ENCODE results near the gene ISLR2.

Gene ISLR2

GRCh38 chr15:74109713-74110112 is 20.7 kb upstream of the ISLR2 start:
- H3K36me3 ChIP-seq (ENCODE audit: control insufficient read depth in 1 of 2, insufficient read depth in 2 of 2, low read length in 2 of 2), result no peaks in the 10 kb centered on the region
- H4K12ac ChIP-seq (ENCODE audit: low read depth, low read length), result no peak overlapping the region
- no peak overlapping the region for H3K9ac ChIP-seq (ENCODE audit: low read length)
- H3K23ac ChIP-seq (ENCODE audit: low read length), result no peak overlapping the region
- H4K8ac ChIP-seq (ENCODE audit: low read depth, low read length), result no peak overlapping the region
- no peak overlapping the region for H3K4me3 ChIP-seq (ENCODE audit: low read depth, low read length)
- DNase-seq, result peak in 1 of 2 donors; percentile 49
- no peaks in the 10 kb centered on the region for H3K4me1 ChIP-seq (ENCODE audit: control insufficient read depth in 1 of 2, insufficient read depth in 2 of 2, low read length in 2 of 2)
- H4K91ac ChIP-seq (ENCODE audit: low read depth, low read length), result no peak overlapping the region
- H3K27ac ChIP-seq (ENCODE audit: low read depth, low read length), result no peak overlapping the region
- H3K27me3 ChIP-seq (ENCODE audit: insufficient read depth, low read length), result no peaks in the 10 kb centered on the region
- H3K4me2 ChIP-seq (ENCODE audit: low read length), result no peak overlapping the region
- H3K4ac ChIP-seq (ENCODE audit: low read depth, low read length), result no peak overlapping the region
- H3K9me3 ChIP-seq (ENCODE audit: insufficient read depth, low read depth, low read length), result peaks cover 2% of the 10 kb centered on the region
- no peak overlapping the region for H2AK5ac ChIP-seq (ENCODE audit: low read length)
- H3K79me1 ChIP-seq (ENCODE audit: low read length), result no peaks in the 10 kb centered on the region
- WGBS (ENCODE audit: extremely low coverage, insufficient coverage, insufficient read length), result no CpG with 5 or more reads among the region's 7 CpGs
- no peak overlapping the region for H2BK120ac ChIP-seq (ENCODE audit: insufficient read depth, low read length, poor library complexity)
- H2BK5ac ChIP-seq (ENCODE audit: low read depth, low read length, poor library complexity), result no peak overlapping the region
- H2BK12ac ChIP-seq (ENCODE audit: low read length), result no peak overlapping the region
- no peaks in the 10 kb centered on the region for H3K79me2 ChIP-seq (ENCODE audit: control insufficient read depth, insufficient read depth, low read length, poor library complexity)
- no peak overlapping the region for H2AFZ ChIP-seq (ENCODE audit: insufficient read depth, low read length, poor library complexity)
- no peak overlapping the region for H3K14ac ChIP-seq (ENCODE audit: low read length)
- no peak overlapping the region for H3K18ac ChIP-seq (ENCODE audit: low read length)

- DNase-seq, result no peak
- Histone ChIP-seq H3K23ac (ENCODE audit: low read length) (no peak overlapping the region), H2AK5ac (ENCODE audit: low read length) (no peak overlapping the region), H3K79me2 (ENCODE audit: control insufficient read depth, insufficient read depth, low read length, poor library complexity) (no peaks in the 10 kb centered on the region), H2AFZ (ENCODE audit: insufficient read depth, low read length, poor library complexity) (no peak overlapping the region), H4K8ac (ENCODE audit: low read depth, low read length) (no peak overlapping the region), H3K9ac (ENCODE audit: low read length) (no peak overlapping the region), H2BK12ac (ENCODE audit: low read length) (no peak overlapping the region), H3K9me3 (ENCODE audit: insufficient read depth, low read depth, low read length) (no peaks in the 10 kb centered on the region), H4K12ac (ENCODE audit: low read depth, low read length) (no peak overlapping the region), H3K27me3 (ENCODE audit: insufficient read depth, low read length) (no peaks in the 10 kb centered on the region), H4K91ac (ENCODE audit: low read depth, low read length) (no peak overlapping the region), H3K14ac (ENCODE audit: low read length) (no peak overlapping the region), H2BK5ac (ENCODE audit: low read depth, low read length, poor library complexity) (no peak overlapping the region), H3K4me2 (ENCODE audit: low read length) (no peak overlapping the region), H3K27ac (ENCODE audit: low read depth, low read length) (no peak overlapping the region), H3K4me1 (ENCODE audit: control insufficient read depth in 1 of 2, insufficient read depth in 2 of 2, low read length in 2 of 2) (no peaks in the 10 kb centered on the region), H3K4ac (ENCODE audit: low read depth, low read length) (no peak overlapping the region), H3K79me1 (ENCODE audit: low read length) (no peaks in the 10 kb centered on the region), H2BK120ac (ENCODE audit: insufficient read depth, low read length, poor library complexity) (no peak overlapping the region), H3K18ac (ENCODE audit: low read length) (no peak overlapping the region), H3K4me3 (ENCODE audit: low read depth, low read length) (no peak overlapping the region), H3K36me3 (ENCODE audit: control insufficient read depth in 1 of 2, insufficient read depth in 2 of 2, low read length in 2 of 2) (no peaks in the 10 kb centered on the region)
- WGBS (ENCODE audit: extremely low coverage, insufficient coverage, insufficient read length), result no CpG with 5 or more reads among the region's 6 CpGs
Measured at GRCh38 chr15:74120426-74120825, 10.0 kb upstream of the ISLR2 start.

GRCh38 chr15:74121039-74121438 is 9.3 kb upstream of the ISLR2 start:
- WGBS (ENCODE audit: extremely low coverage, insufficient coverage, insufficient read length), result no CpG with 5 or more reads among the region's 4 CpGs
- DNase-seq, result no peak
- H4K8ac ChIP-seq (ENCODE audit: low read depth, low read length), result no peak overlapping the region
- no peaks in the 10 kb centered on the region for H3K27me3 ChIP-seq (ENCODE audit: insufficient read depth, low read length)
- H3K9me3 ChIP-seq (ENCODE audit: insufficient read depth, low read depth, low read length), result no peaks in the 10 kb centered on the region
- H3K18ac ChIP-seq (ENCODE audit: low read length), result no peak overlapping the region
- H3K9ac ChIP-seq (ENCODE audit: low read length), result no peak overlapping the region
- no peaks in the 10 kb centered on the region for H3K79me2 ChIP-seq (ENCODE audit: control insufficient read depth, insufficient read depth, low read length, poor library complexity)
- no peak overlapping the region for H3K4me3 ChIP-seq (ENCODE audit: low read depth, low read length)
- no peak overlapping the region for H3K4me2 ChIP-seq (ENCODE audit: low read length)
- H4K12ac ChIP-seq (ENCODE audit: low read depth, low read length), result no peak overlapping the region
- no peaks in the 10 kb centered on the region for H3K36me3 ChIP-seq (ENCODE audit: control insufficient read depth in 1 of 2, insufficient read depth in 2 of 2, low read length in 2 of 2)
- no peak overlapping the region for H2BK120ac ChIP-seq (ENCODE audit: insufficient read depth, low read length, poor library complexity)
- no peak overlapping the region for H2AFZ ChIP-seq (ENCODE audit: insufficient read depth, low read length, poor library complexity)
- no peak overlapping the region for H2BK5ac ChIP-seq (ENCODE audit: low read depth, low read length, poor library complexity)
- no peak overlapping the region for H3K14ac ChIP-seq (ENCODE audit: low read length)
- no peaks in the 10 kb centered on the region for H3K79me1 ChIP-seq (ENCODE audit: low read length)
- no peaks in the 10 kb centered on the region for H3K4me1 ChIP-seq (ENCODE audit: control insufficient read depth in 1 of 2, insufficient read depth in 2 of 2, low read length in 2 of 2)
- H2AK5ac ChIP-seq (ENCODE audit: low read length), result no peak overlapping the region
- no peak overlapping the region for H4K91ac ChIP-seq (ENCODE audit: low read depth, low read length)
- H3K23ac ChIP-seq (ENCODE audit: low read length), result no peak overlapping the region
- no peak overlapping the region for H2BK12ac ChIP-seq (ENCODE audit: low read length)
- no peak overlapping the region for H3K4ac ChIP-seq (ENCODE audit: low read depth, low read length)
- no peak overlapping the region for H3K27ac ChIP-seq (ENCODE audit: low read depth, low read length)

GRCh38 chr15:74121858-74122257 is 8.5 kb upstream of the ISLR2 start:
- Histone ChIP-seq H4K8ac (ENCODE audit: low read depth, low read length) (no peak overlapping the region), H3K14ac (ENCODE audit: low read length) (no peak overlapping the region), H2BK5ac (ENCODE audit: low read depth, low read length, poor library complexity) (no peak overlapping the region), H2BK12ac (ENCODE audit: low read length) (no peak overlapping the region), H3K4ac (ENCODE audit: low read depth, low read length) (no peak overlapping the region), H2BK120ac (ENCODE audit: insufficient read depth, low read length, poor library complexity) (no peak overlapping the region), H3K4me1 (ENCODE audit: control insufficient read depth in 1 of 2, insufficient read depth in 2 of 2, low read length in 2 of 2) (no peaks in the 10 kb centered on the region), H3K27me3 (ENCODE audit: insufficient read depth, low read length) (no peaks in the 10 kb centered on the region), H3K4me3 (ENCODE audit: low read depth, low read length) (no peak overlapping the region), H3K23ac (ENCODE audit: low read length) (no peak overlapping the region), H3K36me3 (ENCODE audit: control insufficient read depth in 1 of 2, insufficient read depth in 2 of 2, low read length in 2 of 2) (no peaks in the 10 kb centered on the region), H3K9ac (ENCODE audit: low read length) (no peak overlapping the region), H4K91ac (ENCODE audit: low read depth, low read length) (no peak overlapping the region), H3K79me2 (ENCODE audit: control insufficient read depth, insufficient read depth, low read length, poor library complexity) (no peaks in the 10 kb centered on the region), H3K9me3 (ENCODE audit: insufficient read depth, low read depth, low read length) (no peaks in the 10 kb centered on the region), H2AFZ (ENCODE audit: insufficient read depth, low read length, poor library complexity) (no peak overlapping the region), H3K18ac (ENCODE audit: low read length) (no peak overlapping the region), H4K12ac (ENCODE audit: low read depth, low read length) (no peak overlapping the region), H3K4me2 (ENCODE audit: low read length) (no peak overlapping the region), H3K79me1 (ENCODE audit: low read length) (no peaks in the 10 kb centered on the region), H2AK5ac (ENCODE audit: low read length) (no peak overlapping the region), H3K27ac (ENCODE audit: low read depth, low read length) (no peak overlapping the region)
- no CpG with 5 or more reads among the region's 6 CpGs for WGBS (ENCODE audit: extremely low coverage, insufficient coverage, insufficient read length)
- DNase-seq, result no peak
